ENCODE data around the gene FAM168A.

GRCh38 chr11:73429121-73429750 lies 168.7 kb downstream of the FAM168A start:
- TF ChIP-seq RFX5 (IDR thresholded peaks at IDR 0.05; ENCODE audit: borderline replicate concordance, low read depth, low read length) = no peak
- TF ChIP-seq, protein P1, sequence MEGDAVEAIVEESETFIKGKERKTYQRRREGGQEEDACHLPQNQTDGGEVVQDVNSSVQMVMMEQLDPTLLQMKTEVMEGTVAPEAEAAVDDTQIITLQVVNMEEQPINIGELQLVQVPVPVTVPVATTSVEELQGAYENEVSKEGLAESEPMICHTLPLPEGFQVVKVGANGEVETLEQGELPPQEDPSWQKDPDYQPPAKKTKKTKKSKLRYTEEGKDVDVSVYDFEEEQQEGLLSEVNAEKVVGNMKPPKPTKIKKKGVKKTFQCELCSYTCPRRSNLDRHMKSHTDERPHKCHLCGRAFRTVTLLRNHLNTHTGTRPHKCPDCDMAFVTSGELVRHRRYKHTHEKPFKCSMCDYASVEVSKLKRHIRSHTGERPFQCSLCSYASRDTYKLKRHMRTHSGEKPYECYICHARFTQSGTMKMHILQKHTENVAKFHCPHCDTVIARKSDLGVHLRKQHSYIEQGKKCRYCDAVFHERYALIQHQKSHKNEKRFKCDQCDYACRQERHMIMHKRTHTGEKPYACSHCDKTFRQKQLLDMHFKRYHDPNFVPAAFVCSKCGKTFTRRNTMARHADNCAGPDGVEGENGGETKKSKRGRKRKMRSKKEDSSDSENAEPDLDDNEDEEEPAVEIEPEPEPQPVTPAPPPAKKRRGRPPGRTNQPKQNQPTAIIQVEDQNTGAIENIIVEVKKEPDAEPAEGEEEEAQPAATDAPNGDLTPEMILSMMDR (IDR thresholded peaks at IDR 0.05; ENCODE audit: control extremely low read depth in 1 of 3, insufficient read depth in 1 of 3, low read depth in 1 of 3, low read length in 3 of 3) = no peak
- no peak for TF ChIP-seq EZH2 (IDR thresholded peaks at IDR 0.05; ENCODE audit: low read depth, low read length, severe bottlenecking)

All from H1 (cell line).